ENCODE results near the gene SHQ1. TPM values are rescaled to one million over a fixed set of nuclear protein-coding genes. Genes with fewer than 3 reads are reported as not detected.
"Not testable (repeated sequence)": the region's sequence is repeated elsewhere in the genome, so short reads cannot be mapped to it uniquely, and the experiment has no call there.

Gene SHQ1
- total RNA-seq, 4 donors from 2014 or later: 9.7 to 17.2 (median 12.2) TPM

DNA sequence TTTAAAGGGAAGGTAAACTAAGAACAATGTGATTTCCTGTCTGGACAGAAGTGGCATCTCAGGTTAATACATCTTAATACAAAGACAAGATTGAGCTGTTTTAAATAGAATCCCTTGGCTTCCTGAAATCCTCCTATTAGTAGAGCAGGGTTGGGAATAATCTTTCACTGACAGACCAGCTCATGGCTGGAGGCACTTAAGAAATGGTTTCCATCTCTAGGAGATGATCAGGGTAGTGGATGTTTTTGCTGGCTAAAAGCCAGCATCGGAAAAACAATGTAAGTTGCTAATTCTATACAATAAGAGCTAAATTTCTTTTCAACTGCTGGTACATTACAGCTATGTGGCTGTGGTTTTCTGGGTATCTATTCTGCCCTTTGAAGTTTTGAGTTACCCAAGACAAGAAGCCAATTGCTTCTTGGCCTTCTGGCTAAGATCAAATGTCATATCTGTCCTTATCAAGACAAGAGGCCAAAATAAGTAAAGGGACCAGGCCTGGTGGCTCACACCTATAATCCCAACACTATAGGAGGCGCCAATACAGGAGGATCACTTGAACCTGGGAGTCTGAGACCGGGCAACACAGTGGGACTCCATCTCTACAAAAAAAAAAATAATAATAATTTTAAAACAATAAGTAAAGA is 49.6 kb downstream of the SHQ1 start:
- DNase-seq (ENCODE audit: low spot score in 2 of 2): no peak
- TF ChIP-seq, protein P1, sequence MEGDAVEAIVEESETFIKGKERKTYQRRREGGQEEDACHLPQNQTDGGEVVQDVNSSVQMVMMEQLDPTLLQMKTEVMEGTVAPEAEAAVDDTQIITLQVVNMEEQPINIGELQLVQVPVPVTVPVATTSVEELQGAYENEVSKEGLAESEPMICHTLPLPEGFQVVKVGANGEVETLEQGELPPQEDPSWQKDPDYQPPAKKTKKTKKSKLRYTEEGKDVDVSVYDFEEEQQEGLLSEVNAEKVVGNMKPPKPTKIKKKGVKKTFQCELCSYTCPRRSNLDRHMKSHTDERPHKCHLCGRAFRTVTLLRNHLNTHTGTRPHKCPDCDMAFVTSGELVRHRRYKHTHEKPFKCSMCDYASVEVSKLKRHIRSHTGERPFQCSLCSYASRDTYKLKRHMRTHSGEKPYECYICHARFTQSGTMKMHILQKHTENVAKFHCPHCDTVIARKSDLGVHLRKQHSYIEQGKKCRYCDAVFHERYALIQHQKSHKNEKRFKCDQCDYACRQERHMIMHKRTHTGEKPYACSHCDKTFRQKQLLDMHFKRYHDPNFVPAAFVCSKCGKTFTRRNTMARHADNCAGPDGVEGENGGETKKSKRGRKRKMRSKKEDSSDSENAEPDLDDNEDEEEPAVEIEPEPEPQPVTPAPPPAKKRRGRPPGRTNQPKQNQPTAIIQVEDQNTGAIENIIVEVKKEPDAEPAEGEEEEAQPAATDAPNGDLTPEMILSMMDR (IDR thresholded peaks at IDR 0.05): no peak
- TF ChIP-seq POLR2A (IDR thresholded peaks at IDR 0.05): no peak
- 85 to 87% methylated on average over 3 of the region's 3 CpGs for WGBS, 2 donors
- intact Hi-C loops (cut with DNase I; ENCODE audit: low total_unique reads): no loop called here
- no peak overlapping the region for H3K4me3 ChIP-seq (ENCODE audit: low read depth, poor library complexity, severe bottlenecking)

DNA sequence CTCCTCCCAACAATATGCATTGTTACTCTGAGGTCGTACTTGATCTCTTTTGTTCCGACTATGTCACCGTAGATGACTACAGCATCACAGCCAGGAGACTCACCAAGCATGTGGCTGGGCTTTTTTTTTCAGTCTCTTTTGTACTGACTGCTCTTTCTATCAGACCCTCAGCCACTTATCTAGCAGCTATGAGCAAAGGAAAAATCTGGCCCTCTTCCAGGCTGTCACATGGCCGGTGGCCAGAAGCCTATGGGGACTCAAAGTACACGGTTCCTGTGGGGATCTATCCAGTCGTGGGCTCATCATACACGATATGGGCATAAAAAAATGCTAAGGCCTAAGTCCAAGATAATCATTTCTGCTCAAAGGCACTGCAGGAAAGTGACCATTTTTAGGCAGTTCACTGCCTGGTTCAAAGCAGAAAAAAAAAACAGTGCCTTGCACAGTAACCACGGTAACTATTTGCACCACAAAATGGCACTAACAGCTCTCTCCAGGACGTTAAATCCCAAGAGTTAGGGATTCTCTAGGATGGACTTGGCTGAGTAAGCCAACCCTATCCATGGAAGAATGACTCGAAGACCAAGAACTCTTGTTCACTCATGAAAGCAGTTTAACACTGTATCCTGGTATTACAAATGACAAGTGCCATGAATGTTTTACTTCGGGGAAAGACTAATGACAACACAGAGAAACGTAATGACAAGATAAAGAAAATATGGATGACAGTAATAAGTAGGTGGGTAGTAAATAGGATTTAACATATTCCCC is 50.3 kb downstream of the SHQ1 start:
- H3K4me3 ChIP-seq (ENCODE audit: low read depth, poor library complexity, severe bottlenecking): no peak overlapping the region
- DNase-seq (ENCODE audit: low spot score in 2 of 2): no peak
- WGBS, 2 donors: 67 to 73% methylated on average over 12 of the region's 12 CpGs
- no peak for TF ChIP-seq POLR2A (IDR thresholded peaks at IDR 0.05)
- TF ChIP-seq, protein P1 (IDR thresholded peaks at IDR 0.05): no peak
- intact Hi-C loops (cut with DNase I; ENCODE audit: low total_unique reads): no loop called here

DNA sequence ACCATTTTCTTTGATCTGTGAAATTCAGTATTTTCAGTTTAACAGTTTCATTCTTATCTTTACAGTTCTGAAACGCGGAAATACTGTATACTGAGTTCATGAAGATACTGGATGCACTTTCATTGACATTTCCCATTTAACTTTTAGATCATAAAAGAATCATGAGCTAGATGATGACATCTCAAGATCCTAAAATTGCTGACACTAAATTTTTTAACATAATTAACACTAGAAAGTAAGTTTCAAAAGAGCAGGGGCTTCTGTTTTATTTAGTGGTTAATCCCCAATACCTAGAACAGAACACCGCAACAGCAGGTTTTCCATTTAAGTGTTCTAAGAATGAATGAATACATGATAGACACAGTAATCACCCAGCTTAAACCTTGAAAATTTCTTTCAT is 54.2 kb downstream of the SHQ1 start:
- no peak for TF ChIP-seq POLR2A (IDR thresholded peaks at IDR 0.05)
- TF ChIP-seq, protein P1 (IDR thresholded peaks at IDR 0.05): no peak
- WGBS, 2 donors: 96% methylated on average over 3 of the region's 3 CpGs
- H3K4me3 ChIP-seq (ENCODE audit: low read depth, poor library complexity, severe bottlenecking): no peak overlapping the region
- no peak for DNase-seq (ENCODE audit: low spot score in 2 of 2)
- intact Hi-C loops (cut with DNase I; ENCODE audit: low total_unique reads): no loop called here

DNA sequence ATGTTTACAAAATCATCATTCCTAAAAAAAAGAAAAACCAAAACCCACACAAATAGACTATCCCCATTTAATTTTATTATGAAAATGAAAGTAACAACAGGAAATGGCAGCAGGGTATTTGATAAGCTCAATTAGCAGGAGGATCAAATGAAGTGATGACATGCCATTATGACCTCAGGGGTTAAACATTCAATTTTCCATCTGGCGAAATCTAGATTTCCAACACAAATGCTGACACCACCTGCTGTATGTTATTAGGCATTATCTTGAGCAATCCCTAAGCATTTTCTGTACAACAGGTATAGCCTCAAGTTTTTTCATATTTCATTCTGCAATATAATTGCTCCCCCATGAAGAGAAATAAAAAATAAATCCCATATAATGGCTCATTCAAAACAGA is 57.1 kb downstream of the SHQ1 start:
- TF ChIP-seq POLR2A (IDR thresholded peaks at IDR 0.05): no peak
- TF ChIP-seq, protein P1 (IDR thresholded peaks at IDR 0.05): no peak
- no peak for DNase-seq (ENCODE audit: low spot score in 2 of 2)
- 73 to 86% methylated on average over 1 of the region's 1 CpG for WGBS, 2 donors
- intact Hi-C loops (cut with DNase I; ENCODE audit: low total_unique reads): no loop called here
- no peak overlapping the region for H3K4me3 ChIP-seq (ENCODE audit: low read depth, poor library complexity, severe bottlenecking)

DNA sequence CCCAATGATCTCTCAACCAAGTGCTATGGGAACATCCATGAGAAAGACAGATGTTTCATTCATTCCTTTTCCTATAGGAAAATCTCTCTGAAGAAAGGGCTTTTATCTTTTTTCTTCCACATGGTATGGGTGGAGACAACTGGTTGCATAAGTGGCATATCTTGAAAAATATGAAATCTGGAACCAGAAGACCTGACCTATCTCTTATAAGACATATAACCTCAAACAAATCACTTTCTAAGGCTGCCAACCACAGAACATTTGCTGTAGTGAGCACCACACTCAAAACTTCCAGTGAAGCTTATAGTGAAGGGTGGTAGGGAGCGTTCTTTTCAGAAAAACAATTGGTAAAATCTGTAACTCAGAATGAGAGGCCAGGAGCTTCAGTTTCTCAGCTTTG is 58.5 kb downstream of the SHQ1 start:
- intact Hi-C loops (cut with DNase I; ENCODE audit: low total_unique reads): no loop called here
- TF ChIP-seq POLR2A (IDR thresholded peaks at IDR 0.05): no peak
- TF ChIP-seq, protein P1 (IDR thresholded peaks at IDR 0.05): no peak
- no peak for DNase-seq (ENCODE audit: low spot score in 2 of 2)
- no peak overlapping the region for H3K4me3 ChIP-seq (ENCODE audit: low read depth, poor library complexity, severe bottlenecking)
- WGBS, 2 donors: 100% methylated on average over 1 of the region's 1 CpG

DNA sequence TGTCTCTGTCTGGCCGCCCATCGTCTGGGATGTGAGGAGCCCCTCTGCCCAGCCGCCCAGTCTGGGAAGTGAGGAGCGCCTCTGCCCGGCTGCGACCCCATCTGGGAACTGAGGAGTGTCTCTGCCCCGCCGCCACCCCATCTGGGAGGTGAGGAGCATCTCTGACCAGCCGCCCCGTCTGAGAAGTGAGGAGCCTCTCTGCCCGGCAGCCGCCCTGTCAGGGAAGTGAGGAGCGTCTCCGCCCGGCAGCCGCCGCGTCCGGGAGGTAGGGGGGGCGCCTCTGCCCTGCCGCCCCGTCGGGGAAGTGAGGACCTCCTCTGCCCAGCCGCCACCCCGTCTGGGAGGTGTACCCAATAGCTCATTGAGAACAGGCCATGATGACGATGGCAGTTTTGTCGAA is 60.0 kb downstream of the SHQ1 start:
- WGBS, 2 donors: 97 to 98% methylated on average over 27 of the region's 27 CpGs
- H3K4me3 ChIP-seq (ENCODE audit: low read depth, poor library complexity, severe bottlenecking); intact Hi-C loops (cut with DNase I; ENCODE audit: low total_unique reads); DNase-seq (ENCODE audit: low spot score in 2 of 2): not testable (repeated sequence)
